Lung (tissue), 12 donors: ENCODE results near the gene LIPG. TPM values are rescaled to one million over a fixed set of nuclear protein-coding genes. Genes with fewer than 3 reads are reported as not detected.

ENCODE experiments used
- ATAC-seq: fragments of 200-7000 bp; cut with Tn5 transposase; one replicate; pipeline ENCODE4 v1.9.1; 2020; ENCODE audit warnings: moderate number of reproducible peaks; ENCODE audit not compliant: insufficient read depth, low FRiP score
- DNase-seq, 3 donors: peaks; one replicate each; pipeline ENCODE4 v3.0.0-alpha.2; 2013 to 2017
- H3K27ac ChIP-seq, 2 donors: one replicate each; pipeline ENCODE4 v1.5.1; 2013; ENCODE audit warnings: mild to moderate bottlenecking in 2 of 2, moderate library complexity in 2 of 2, control low read depth in 1 of 2, inconsistent platforms in 1 of 2, low read depth in 1 of 2, low read length in 1 of 2
- H3K27me3 ChIP-seq, 3 donors: one replicate each; pipeline ENCODE4 v1.5.1; 2013; ENCODE audit warnings: low read length in 2 of 3; ENCODE audit not compliant: control insufficient read depth in 3 of 3, insufficient read depth in 3 of 3
- H3K36me3 ChIP-seq, 4 donors: one replicate each; pipeline ENCODE4 v1.5.1; 2013; ENCODE audit warnings: low read length in 4 of 4, mild to moderate bottlenecking in 1 of 4, moderate library complexity in 1 of 4; ENCODE audit not compliant: control insufficient read depth in 4 of 4, insufficient read depth in 4 of 4
- H3K4me1 ChIP-seq, 5 donors: one replicate each; pipeline ENCODE4 v1.5.1; 2013; ENCODE audit warnings: low read length in 5 of 5, mild to moderate bottlenecking in 2 of 5, moderate library complexity in 1 of 5; ENCODE audit not compliant: control insufficient read depth in 5 of 5, insufficient read depth in 5 of 5
- H3K4me3 ChIP-seq: one replicate; pipeline ENCODE4 v1.5.1; 2013; ENCODE audit warnings: mild to moderate bottlenecking, control low read depth, moderate library complexity
- H3K9ac ChIP-seq, 2 donors: one replicate each; pipeline ENCODE4 v1.5.1; 2013; ENCODE audit warnings: low read length in 2 of 2, control low read depth in 1 of 2; ENCODE audit not compliant: insufficient read depth in 1 of 2
- H3K9me3 ChIP-seq, 4 donors: one replicate each; pipeline ENCODE4 v1.5.1; 2013; ENCODE audit warnings: low read length in 3 of 4, mild to moderate bottlenecking in 1 of 4, moderate library complexity in 1 of 4; ENCODE audit not compliant: control insufficient read depth in 4 of 4, insufficient read depth in 3 of 4
- WGBS, 2 donors: extraction: QIAGEN DNeasy Blood & Tissue Kit; methylation state at CpG; one replicate each; pipeline ENCODE4 v1.1.7; 2013; 5-methylcytosine and 5-hydroxymethylcytosine counted together
- polyA plus RNA-seq, 2 donors: library from polyadenylated mRNA; stranded (reverse); fragments of 200-250 nt; gene quantifications; one replicate each; pipeline ENCODE4 v1.2.1, GENCODE V29; 2013
- total RNA-seq, 2 donors: library from RNA; depleted of rRNA in 1 of 2; stranded (reverse); fragments of >200 nt in 1 of 2; gene quantifications; one replicate each; pipeline ENCODE4 v1.2.1, GENCODE V29; 2014 to 2021
- TF ChIP-seq, protein P1 (sequence below): IDR thresholded peaks from 2 replicates; pipeline ENCODE4 v1.5.1; 2012; ENCODE audit warnings: mild to moderate bottlenecking; ENCODE audit errors: control extremely low read depth, extremely low read depth
- donor health status: control.
- donor health status: control.
- donor health status: Bipolar disorder and iron deficiency.
- donor health status: healthy.
- donor health status: DM: yes; HTN: yes; CAD: no.

LIPG gene
- total and polyA plus RNA-seq, 4 donors: 3.7 to 93.9 (median 9.7) TPM

- ATAC-seq (no peak), DNase-seq (no peak)
- Histone ChIP-seq H3K9ac (no peak overlapping the region), H3K4me1 (no peaks in the 10 kb centered on the region), H3K27ac (no peak overlapping the region), H3K4me3 (no peak overlapping the region), H3K27me3 (no peaks in the 10 kb centered on the region), H3K36me3 (no peaks in the 10 kb centered on the region), H3K9me3 (peaks cover 0 to 8% (median 2%) of the 10 kb centered on the region in 4 donors)
- WGBS, 2 donors: 92 to 95% methylated on average over 3 of the region's 3 CpGs
- TF ChIP-seq, protein P1, sequence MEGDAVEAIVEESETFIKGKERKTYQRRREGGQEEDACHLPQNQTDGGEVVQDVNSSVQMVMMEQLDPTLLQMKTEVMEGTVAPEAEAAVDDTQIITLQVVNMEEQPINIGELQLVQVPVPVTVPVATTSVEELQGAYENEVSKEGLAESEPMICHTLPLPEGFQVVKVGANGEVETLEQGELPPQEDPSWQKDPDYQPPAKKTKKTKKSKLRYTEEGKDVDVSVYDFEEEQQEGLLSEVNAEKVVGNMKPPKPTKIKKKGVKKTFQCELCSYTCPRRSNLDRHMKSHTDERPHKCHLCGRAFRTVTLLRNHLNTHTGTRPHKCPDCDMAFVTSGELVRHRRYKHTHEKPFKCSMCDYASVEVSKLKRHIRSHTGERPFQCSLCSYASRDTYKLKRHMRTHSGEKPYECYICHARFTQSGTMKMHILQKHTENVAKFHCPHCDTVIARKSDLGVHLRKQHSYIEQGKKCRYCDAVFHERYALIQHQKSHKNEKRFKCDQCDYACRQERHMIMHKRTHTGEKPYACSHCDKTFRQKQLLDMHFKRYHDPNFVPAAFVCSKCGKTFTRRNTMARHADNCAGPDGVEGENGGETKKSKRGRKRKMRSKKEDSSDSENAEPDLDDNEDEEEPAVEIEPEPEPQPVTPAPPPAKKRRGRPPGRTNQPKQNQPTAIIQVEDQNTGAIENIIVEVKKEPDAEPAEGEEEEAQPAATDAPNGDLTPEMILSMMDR: no peak
These were observed 48.2 kb downstream of the LIPG start for GRCh38 chr18:49610022-49610445.

DNA sequence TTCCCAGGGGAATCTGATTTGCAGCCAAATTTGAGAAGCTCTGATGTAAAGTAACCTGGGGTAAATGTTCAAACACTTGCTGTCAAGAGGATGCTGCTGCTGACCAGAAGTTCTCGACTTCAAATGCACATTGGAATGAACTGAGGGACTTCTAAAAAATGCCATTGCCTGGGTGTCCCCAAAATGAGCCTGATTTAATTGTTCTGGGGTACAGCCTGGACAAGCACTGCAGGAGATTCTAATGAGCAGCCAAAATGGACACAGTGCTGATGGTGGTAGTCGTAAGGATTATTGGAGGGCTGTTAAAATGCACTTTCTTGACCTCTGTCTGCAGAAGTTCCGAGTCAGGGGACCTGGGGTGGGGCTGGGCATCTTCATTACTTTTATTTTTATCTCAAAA lies 49.5 kb downstream of the LIPG start:
- 86 to 90% methylated on average over 3 of the region's 3 CpGs for WGBS, 2 donors
- TF ChIP-seq, protein P1: no peak
- no peaks in the 10 kb centered on the region for H3K36me3 ChIP-seq
- ATAC-seq (no peak), DNase-seq (no peak)
- no peak overlapping the region for H3K4me3 ChIP-seq
- no peaks in the 10 kb centered on the region for H3K4me1 ChIP-seq
- no peaks in the 10 kb centered on the region for H3K9me3 ChIP-seq
- H3K27me3 ChIP-seq: no peaks in the 10 kb centered on the region
- no peak overlapping the region for H3K9ac ChIP-seq
- H3K27ac ChIP-seq: no peak overlapping the region

- no peaks in the 10 kb centered on the region for H3K9me3 ChIP-seq
- no peak overlapping the region for H3K9ac ChIP-seq
- no peak overlapping the region for H3K27ac ChIP-seq
- TF ChIP-seq, protein P1: no peak
- no peaks in the 10 kb centered on the region for H3K4me1 ChIP-seq
- H3K36me3 ChIP-seq: no peaks in the 10 kb centered on the region
- 77 to 84% methylated on average over 11 of the region's 11 CpGs for WGBS, 2 donors
- H3K4me3 ChIP-seq: no peak overlapping the region
- H3K27me3 ChIP-seq: no peaks in the 10 kb centered on the region
- ATAC-seq (no peak), DNase-seq (no peak)
These were observed 50.7 kb downstream of the LIPG start for GRCh38 chr18:49612515-49613033.

GRCh38 chr18:49613141-49613640 lies 51.3 kb downstream of the LIPG start:
- TF ChIP-seq, protein P1: no peak
- no peak for ATAC-seq
- Histone ChIP-seq H3K36me3 (no peaks in the 10 kb centered on the region), H3K9ac (no peak overlapping the region), H3K9me3 (no peaks in the 10 kb centered on the region), H3K4me1 (no peaks in the 10 kb centered on the region), H3K4me3 (no peak overlapping the region), H3K27ac (no peak overlapping the region), H3K27me3 (no peaks in the 10 kb centered on the region)
- DNase-seq: peak in 2 of 3 donors; percentile 25 to 29
- WGBS, 2 donors: 66 to 75% methylated on average over 7 of the region's 7 CpGs
